Activated CD4-positive, alpha-beta T cell treated with anti-CD3 and anti-CD28 coated beads for 1 hour (primary cell): Measurements from ENCODE around the gene ATRX.
"Not testable (repeated sequence)": the region's sequence is repeated elsewhere in the genome, so short reads cannot be mapped to it uniquely, and the experiment has no call there.

Experiments
- DNase-seq: peaks from one replicate; pipeline ENCODE4 v3.0.0-alpha.2; 2020

The ATRX gene

GRCh38 chrX:77733342-77733741, 52.7 kb downstream of the ATRX start:
- no peak for DNase-seq

- DNase-seq = no peak
Observed at GRCh38 chrX:77731821-77732419, 54.1 kb downstream of the ATRX start.

DNA sequence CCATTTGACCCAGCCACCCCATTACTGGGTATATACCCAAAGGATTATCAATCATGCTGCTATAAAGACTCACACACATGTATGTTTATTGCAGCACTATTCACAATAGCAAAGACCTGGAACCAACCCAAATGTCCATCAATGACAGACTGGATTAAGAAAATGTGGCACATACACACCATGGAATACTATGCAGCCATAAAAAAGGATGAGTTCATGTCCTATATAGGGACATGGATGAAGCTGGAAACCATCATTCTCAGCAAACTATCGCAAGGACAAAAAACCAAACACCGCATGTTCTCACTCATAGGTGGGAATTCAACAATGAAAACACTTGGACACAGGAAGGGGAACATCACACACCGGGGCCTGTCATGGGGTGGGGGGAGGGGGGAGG, 59.9 kb downstream of the ATRX start:
- DNase-seq = not testable (repeated sequence)

- DNase-seq = no peak
Observed at GRCh38 chrX:77723681-77724080, 62.3 kb downstream of the ATRX start.

DNA sequence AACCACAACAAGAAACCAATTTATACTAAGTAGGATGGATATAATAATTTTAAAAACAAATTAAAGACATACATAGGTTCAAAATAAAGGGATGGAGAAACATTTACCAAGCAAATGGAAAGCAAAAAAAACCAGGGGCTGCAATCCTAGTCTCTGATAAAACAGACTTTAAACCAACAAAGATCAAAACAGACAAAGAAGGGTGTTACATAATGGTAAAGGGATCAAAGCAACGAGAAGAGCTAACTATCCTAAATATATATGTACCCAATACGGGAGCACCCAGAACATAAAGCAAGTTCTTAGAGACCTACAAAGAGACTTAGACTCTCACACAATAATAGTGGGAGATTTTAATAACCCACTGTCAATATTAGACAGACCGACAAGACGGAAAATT, 66.6 kb downstream of the ATRX start:
- no peak for DNase-seq

GRCh38 chrX:77704881-77705280, 81.1 kb downstream of the ATRX start:
- no peak for DNase-seq

DNA sequence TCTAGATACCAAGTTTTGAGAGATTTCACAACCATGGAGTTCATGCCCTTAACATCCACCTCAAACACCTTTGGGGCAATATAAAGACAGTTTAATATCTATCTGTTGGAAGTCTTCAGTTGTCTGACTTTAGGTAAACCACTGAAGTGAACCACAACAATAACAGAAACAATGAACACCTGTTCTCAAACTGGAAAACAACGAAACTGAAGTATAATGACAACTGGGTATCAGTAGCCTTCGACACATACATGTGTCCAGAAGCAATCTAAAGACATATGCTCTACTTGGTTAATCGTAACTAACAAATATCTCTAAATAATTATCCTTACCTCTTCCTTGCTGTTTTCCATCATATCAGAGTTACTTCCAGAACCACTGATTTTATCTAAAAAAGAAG, 87.8 kb downstream of the ATRX start:
- DNase-seq = no peak

DNA sequence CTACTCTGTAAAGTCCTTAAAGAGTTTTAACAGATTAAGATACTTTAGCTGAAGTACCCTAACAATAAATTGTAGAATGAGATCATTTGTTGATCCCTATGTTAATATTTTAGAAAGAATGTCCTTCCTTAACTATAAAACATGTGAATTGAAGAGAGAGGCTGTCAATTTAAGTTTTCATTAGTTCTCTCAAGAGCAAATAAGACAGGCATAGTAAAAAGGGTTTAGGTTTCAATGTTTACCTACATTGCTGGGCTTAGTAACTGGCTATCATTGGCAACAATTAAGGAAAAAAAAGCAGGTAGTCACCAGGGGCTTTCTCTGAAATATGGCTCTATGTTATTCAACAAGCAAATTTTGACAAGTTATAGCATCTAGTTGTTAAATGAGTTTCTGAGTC, 91.5 kb downstream of the ATRX start:
- DNase-seq = no peak

DNA sequence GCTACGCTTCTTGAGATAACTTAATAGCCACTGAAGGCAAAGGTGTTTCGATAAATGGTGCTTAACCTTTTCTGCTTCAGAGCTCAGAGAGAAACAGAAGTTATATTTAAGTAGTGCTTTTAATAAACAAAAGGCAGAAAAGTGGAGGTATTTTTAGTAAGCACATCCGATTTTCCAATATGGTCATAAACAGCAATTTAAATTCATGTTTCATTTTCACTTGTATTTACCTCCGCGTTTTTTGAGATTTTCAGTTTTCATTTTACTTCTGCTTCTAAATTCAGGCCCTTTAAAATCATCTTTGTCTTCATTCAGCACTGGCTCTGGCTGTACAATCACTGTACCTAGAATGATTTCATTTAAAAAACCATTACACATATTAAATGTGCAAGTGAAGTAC, 92.4 kb downstream of the ATRX start:
- DNase-seq = no peak

GRCh38 chrX:77691916-77692315, 94.1 kb downstream of the ATRX start:
- DNase-seq = no peak

GRCh38 chrX:77689376-77689775, 96.6 kb downstream of the ATRX start:
- DNase-seq = no peak

DNA sequence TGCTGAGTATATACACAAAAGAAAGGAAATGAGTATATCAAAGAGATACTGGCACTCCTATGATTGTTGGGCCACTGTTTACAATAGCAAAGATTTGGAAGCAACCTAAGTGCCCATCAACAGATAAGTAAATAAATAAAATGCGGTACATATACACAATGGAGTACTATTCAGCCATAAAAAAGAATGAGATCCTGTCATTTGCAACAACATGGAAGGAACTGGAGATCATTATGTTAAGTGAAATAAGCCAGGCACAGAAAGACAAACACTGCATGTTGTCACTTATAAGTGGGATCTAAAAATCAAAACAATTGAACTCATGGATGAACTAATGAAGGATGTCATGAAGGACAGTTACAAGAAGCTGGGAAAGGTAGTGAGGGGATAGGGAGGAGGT, 100.3 kb downstream of the ATRX start:
- DNase-seq = not testable (repeated sequence)

DNA sequence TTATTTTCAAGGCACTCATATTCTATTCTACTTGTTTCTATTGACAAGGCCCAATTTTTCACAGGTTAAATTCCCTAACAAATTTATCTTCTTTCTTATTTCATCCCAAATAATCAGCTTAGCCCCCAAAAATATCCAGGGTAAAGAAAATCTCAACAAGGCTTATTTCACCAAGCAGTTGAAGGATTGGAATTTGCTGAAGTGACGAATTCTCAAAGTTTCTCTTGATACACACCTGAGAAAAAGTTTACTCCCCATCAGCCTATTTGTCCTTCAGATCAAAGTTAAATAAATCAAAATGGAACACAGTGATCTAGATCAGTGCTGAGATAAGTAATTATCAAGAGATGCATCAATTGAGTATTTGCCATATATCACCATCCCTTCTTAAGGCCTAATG, 106.9 kb downstream of the ATRX start:
- no peak for DNase-seq

DNA sequence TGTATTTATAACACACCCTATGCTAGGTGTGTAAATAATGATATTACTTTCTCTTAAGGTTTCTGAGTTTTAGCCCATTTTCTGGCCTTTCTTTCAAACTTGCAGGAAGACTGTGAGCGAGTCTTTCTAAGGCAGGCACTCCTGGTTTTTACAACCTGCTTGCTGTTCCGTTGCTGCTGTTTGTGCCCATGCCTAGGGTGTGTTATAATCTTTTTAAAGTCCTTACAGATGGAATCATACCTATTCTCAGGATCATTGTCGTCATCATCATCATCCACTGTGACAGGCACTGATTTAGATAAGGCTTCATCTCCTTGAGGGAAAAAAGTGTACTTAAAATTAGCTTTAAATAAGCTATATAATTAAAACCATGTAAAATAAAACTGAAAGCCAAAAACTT, 110.0 kb downstream of the ATRX start:
- no peak for DNase-seq

- DNase-seq = no peak
Observed at GRCh38 chrX:77668391-77669237, 117.4 kb downstream of the ATRX start.

DNA sequence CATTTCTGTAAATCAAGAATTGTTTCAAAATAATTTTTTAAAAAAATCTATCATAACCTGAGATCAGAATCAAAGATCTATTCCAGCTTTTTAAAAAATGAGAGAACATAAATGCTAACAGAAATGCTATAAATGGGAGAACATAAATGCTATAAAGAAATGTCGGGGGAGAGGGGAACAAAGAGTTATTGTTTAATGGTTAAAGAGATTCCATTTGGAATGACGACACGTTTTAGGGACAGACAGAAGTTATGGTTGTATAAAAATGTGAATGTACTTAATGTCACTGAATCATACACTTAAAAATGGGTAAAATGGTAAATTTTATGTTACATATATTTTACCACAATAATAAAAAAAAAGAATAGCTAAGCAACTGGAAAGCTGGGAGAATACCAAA, 127.1 kb downstream of the ATRX start:
- no peak for DNase-seq

- no peak for DNase-seq
Observed at GRCh38 chrX:77652095-77652494, 133.9 kb downstream of the ATRX start.

- no peak for DNase-seq
Observed at GRCh38 chrX:77640702-77641101, 145.3 kb downstream of the ATRX start.

GRCh38 chrX:77639820-77640219, 146.2 kb downstream of the ATRX start:
- DNase-seq = no peak

DNA sequence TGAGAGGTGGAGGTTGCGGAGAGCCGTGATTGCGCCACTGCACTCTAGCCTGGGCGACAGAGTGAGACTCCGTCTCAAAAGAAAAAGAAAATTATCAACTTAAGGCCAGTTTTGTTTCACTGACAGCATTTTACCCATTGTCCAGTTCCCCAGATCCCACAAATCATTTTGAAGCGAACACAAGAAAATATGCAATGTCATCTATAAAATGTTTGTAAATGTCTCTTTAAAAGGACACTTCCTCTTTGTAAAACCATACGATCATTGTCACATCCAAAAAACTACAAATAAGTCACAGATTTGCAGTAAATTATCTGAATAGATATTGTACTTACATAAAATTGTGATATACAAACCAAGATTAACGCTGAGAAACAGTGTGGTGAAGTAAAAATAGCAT, 147.6 kb downstream of the ATRX start:
- DNase-seq = no peak

GRCh38 chrX:77635373-77635772, 150.6 kb downstream of the ATRX start:
- no peak for DNase-seq

DNA sequence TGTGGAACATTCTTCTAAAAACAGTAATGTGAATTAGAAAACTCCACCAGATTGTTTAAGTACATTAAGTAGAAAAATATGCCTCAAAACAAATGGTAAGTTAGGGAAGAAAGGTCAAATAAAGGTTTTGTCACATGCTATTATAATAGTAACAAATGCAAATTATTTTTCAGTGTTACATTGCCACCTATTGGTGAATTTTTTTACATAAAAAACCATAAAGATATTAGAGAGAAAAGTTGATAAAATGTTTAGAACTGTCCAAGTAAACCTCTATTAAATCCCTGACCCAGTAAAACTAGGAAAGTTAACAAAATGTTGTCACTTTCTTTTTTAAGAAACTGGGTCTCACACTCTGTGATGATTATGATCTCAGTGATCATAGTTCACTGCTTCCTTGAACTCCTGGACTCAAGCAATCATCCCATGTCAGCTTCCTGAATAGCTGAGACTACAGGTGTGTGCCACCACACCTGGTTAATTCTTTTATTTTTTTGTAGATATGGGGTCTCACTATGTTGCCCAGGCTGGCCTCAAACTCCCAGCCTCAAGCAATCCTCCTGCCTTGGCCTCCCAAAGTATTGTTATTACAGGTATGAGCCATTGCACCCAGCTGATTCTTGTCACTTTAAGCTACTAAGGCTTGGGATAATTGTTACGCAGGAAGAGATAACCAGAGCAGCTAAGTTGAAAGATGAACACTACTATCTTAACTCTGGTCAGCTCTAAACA, 157.6 kb downstream of the ATRX start:
- no peak for DNase-seq

GRCh38 chrX:77622672-77623071, 163.3 kb downstream of the ATRX start:
- no peak for DNase-seq

- no peak for DNase-seq
Observed at GRCh38 chrX:77622233-77622632, 163.8 kb downstream of the ATRX start.
